ENCODE measurements around the gene DNAAF1.

DNA sequence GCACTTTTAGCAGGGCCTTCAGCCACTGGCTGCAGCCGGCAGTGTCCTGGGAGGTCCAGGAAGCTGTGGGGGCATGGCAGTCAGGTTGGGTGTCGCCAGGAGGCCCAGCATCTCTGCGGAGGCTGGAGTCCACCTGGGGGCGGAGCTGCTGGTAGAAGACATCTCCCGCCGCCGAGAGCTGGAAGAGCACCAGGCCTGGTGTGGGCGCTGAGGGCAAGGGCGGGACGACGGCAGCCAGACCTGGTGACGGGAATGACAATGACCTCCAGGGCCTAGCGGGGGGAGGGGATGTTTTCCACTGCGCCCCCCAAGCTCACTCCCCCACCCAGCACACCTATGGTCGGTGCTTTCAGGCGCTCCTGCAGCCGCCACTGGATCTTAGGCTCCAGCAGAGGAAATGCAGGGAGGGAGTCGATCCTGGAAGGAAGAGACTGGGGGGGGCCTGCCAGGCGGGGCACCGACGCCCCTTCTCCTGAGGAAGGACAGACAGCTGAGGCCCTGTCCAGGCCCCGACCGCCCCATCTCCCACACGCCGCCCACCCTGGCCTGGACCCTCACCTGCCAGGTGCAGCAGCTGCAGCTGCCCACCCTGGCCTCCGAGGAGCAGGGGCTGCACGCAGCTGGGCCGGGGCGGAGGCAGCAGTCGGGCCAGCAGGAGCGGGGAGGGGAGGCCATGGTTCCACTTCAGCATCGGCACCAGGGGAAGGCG is 34.7 kb downstream of the DNAAF1 start:
- no peak for TF ChIP-seq CTCF (IDR thresholded peaks at IDR 0.05; ENCODE audit: extremely low read depth in 1 of 2, insufficient read depth in 1 of 2, low read depth in 1 of 2, low read length in 2 of 2)
- no peak for TF ChIP-seq FOS (IDR thresholded peaks at IDR 0.05; ENCODE audit: borderline replicate concordance, insufficient read depth, low read length)
- TF ChIP-seq MAX (IDR thresholded peaks at IDR 0.05; ENCODE audit: insufficient read depth, insufficient read length) = no peak
- no peak for TF ChIP-seq EZH2 (IDR thresholded peaks at IDR 0.05; ENCODE audit: borderline replicate concordance, low read depth, low read length, severe bottlenecking)
- TF ChIP-seq POLR2A (IDR thresholded peaks at IDR 0.05; ENCODE audit: low read depth, low read length) = no peak
- no peak for TF ChIP-seq MYC (IDR thresholded peaks at IDR 0.05; ENCODE audit: low read depth, low read length)
- no peak for TF ChIP-seq POLR2AphosphoS5 (IDR thresholded peaks at IDR 0.05; ENCODE audit: insufficient read depth, low read depth, low read length)
